NOMO-1 treated with DMSO at 0.1 percent for 48 hours (cell line): ENCODE data around the gene SEMA3B.
"Not testable (repeated sequence)": the region's sequence is repeated elsewhere in the genome, so short reads cannot be mapped to it uniquely, and the experiment has no call there.

Experiments used
- DNase-seq: peaks from one replicate; lab custom pipeline; 2025; ENCODE audit not compliant: unreplicated experiment; lab: John Stamatoyannopoulos, UW

Gene SEMA3B

GRCh38 chr3:50268703-50269451 is at the start of gene SEMA3B:
TSS of gene SEMA3B (plus strand) at chr3:50269147. CDS start at chr3:50269241, 94 bp downstream.
- no peak for DNase-seq

GRCh38 chr3:50219285-50219684 is 49.7 kb upstream of the SEMA3B start:
- no peak for DNase-seq

GRCh38 chr3:50220109-50220508 is 48.8 kb upstream of the SEMA3B start:
- DNase-seq, result no peak

- DNase-seq, result no peak
Measured at GRCh38 chr3:50221051-50221410, 47.9 kb upstream of the SEMA3B start.

GRCh38 chr3:50221411-50222168 is 47.4 kb upstream of the SEMA3B start:
- DNase-seq, result no peak

- no peak for DNase-seq
Measured at GRCh38 chr3:50222169-50222528, 46.8 kb upstream of the SEMA3B start.

GRCh38 chr3:50224639-50225038 is 44.3 kb upstream of the SEMA3B start:
- DNase-seq, result no peak

GRCh38 chr3:50226888-50227389 is 42.0 kb upstream of the SEMA3B start:
- DNase-seq, result peak; percentile 27

- DNase-seq, result peak; percentile 90
Measured at GRCh38 chr3:50227390-50228183, 41.4 kb upstream of the SEMA3B start.

- not testable (repeated sequence) for DNase-seq
Measured at GRCh38 chr3:50228184-50228763, 40.7 kb upstream of the SEMA3B start.

GRCh38 chr3:50229490-50229889 is 39.5 kb upstream of the SEMA3B start:
- DNase-seq, result no peak

GRCh38 chr3:50230104-50230793 is 38.7 kb upstream of the SEMA3B start:
- peak; percentile 78 for DNase-seq

GRCh38 chr3:50230794-50231125 is 38.2 kb upstream of the SEMA3B start:
- no peak for DNase-seq

GRCh38 chr3:50231581-50231980 is 37.4 kb upstream of the SEMA3B start:
- DNase-seq, result no peak

- DNase-seq, result no peak
Measured at GRCh38 chr3:50232303-50232702, 36.6 kb upstream of the SEMA3B start.

- DNase-seq, result no peak
Measured at GRCh38 chr3:50233176-50233575, 35.8 kb upstream of the SEMA3B start.

- peak; percentile 99 for DNase-seq
Measured at GRCh38 chr3:50235716-50236483, 33.0 kb upstream of the SEMA3B start, which contains the start of gene GNAI2. TSS of gene GNAI2 (plus strand) at chr3:50236204. CDS start at chr3:50236336, 132 bp downstream.

- DNase-seq, result no peak
Measured at GRCh38 chr3:50236484-50237132, 32.3 kb upstream of the SEMA3B start.

GRCh38 chr3:50237133-50237651 is 31.8 kb upstream of the SEMA3B start:
- peak; percentile 51 for DNase-seq
